ENCODE measurements around the gene OSBPL6. TPM values are rescaled to one million over a fixed set of nuclear protein-coding genes. Genes with fewer than 3 reads are reported as not detected.

OSBPL6 gene
- total RNA-seq, 6 donors from 2014 or later = 2.0 to 35.4 (median 5.1) TPM

DNA sequence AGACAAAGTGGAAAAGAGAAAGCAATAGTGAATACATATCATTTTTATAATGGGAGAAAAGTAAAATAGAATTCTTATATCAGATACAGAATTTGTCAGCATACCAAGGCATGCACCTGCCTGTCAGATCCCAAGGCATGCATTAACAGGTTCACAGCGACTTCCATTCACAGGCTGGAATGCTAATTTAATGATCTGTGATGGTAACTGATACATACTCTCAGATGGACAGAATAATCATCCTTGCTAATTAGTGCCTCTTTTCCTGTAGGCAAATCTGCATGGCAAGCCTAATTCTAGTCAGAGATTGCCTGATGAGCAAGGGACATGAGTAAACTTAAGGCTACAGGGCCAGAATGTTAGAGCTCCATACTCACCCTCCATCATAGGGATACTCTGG is 180.6 kb downstream of the OSBPL6 start:
- TF ChIP-seq POLR2A (IDR thresholded peaks at IDR 0.05) = no peak
- no peak for TF ChIP-seq CTCF (IDR thresholded peaks at IDR 0.05)
- no peak for TF ChIP-seq EP300 (IDR thresholded peaks at IDR 0.05)
- TF ChIP-seq POLR2AphosphoS5 (IDR thresholded peaks at IDR 0.05) = no peak
- ATAC-seq (ENCODE audit: low FRiP score in 2 of 2) (no peak), DNase-seq (no peak)
- H3K9me3 ChIP-seq = no peaks in the 10 kb centered on the region
- no peaks in the 10 kb centered on the region for H3K4me1 ChIP-seq
- no peaks in the 10 kb centered on the region for H3K27me3 ChIP-seq
- 84 to 86% methylated on average over 1 of the region's 1 CpG for WGBS, 2 donors
- no peak overlapping the region for H3K4me3 ChIP-seq
- no peak overlapping the region for H3K27ac ChIP-seq
- peaks cover 0 to 4% (median 2%) of the 10 kb centered on the region in 4 donors for H3K36me3 ChIP-seq

DNA sequence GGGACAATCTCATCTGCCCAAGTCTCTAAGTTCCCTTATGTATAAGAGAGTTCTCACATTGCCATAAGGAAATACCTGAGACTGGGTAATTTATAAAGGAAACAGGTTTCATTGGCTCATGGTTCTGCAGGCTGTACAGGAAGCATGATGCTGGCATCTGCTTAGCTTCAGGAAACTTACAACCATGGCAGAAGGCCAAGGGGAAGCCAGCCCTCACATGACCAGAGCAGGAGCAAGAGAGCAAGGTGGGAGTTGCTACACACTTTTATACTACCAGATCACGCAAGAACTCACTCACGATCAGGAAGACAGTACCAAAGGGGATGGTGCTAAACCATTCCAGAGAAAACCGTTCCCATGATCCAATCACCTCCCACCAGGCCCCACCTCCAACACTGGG is 182.7 kb downstream of the OSBPL6 start:
- Histone ChIP-seq H3K27me3 (no peaks in the 10 kb centered on the region), H3K9me3 (no peaks in the 10 kb centered on the region), H3K27ac (no peak overlapping the region), H3K4me1 (no peaks in the 10 kb centered on the region), H3K4me3 (no peak overlapping the region), H3K36me3 (peaks cover 0 to 4% (median 2%) of the 10 kb centered on the region in 4 donors)
- ATAC-seq (ENCODE audit: low FRiP score in 2 of 2) = no peak
- no peak for TF ChIP-seq EP300 (IDR thresholded peaks at IDR 0.05)
- no peak for TF ChIP-seq CTCF (IDR thresholded peaks at IDR 0.05)
- no peak for TF ChIP-seq POLR2AphosphoS5 (IDR thresholded peaks at IDR 0.05)
- TF ChIP-seq POLR2A (IDR thresholded peaks at IDR 0.05) = no peak
- no peak for DNase-seq
- WGBS, 2 donors = 81 to 90% methylated on average over 2 to 3 of the region's 3 CpGs

- WGBS, 2 donors = 92 to 93% methylated on average over 4 of the region's 4 CpGs
- Histone ChIP-seq H3K4me3 (no peak overlapping the region), H3K4me1 (no peaks in the 10 kb centered on the region), H3K27me3 (no peaks in the 10 kb centered on the region), H3K27ac (no peak overlapping the region), H3K36me3 (peaks cover 0 to under 1% (median 0%) of the 10 kb centered on the region in 4 donors), H3K9me3 (no peaks in the 10 kb centered on the region)
- TF ChIP-seq POLR2A (IDR thresholded peaks at IDR 0.05) = no peak
- no peak for TF ChIP-seq POLR2AphosphoS5 (IDR thresholded peaks at IDR 0.05)
- TF ChIP-seq CTCF (IDR thresholded peaks at IDR 0.05) = no peak
- no peak for TF ChIP-seq EP300 (IDR thresholded peaks at IDR 0.05)
- ATAC-seq (ENCODE audit: low FRiP score in 2 of 2) (no peak), DNase-seq (no peak)
Observed at GRCh38 chr2:178379162-178380004, 185.1 kb downstream of the OSBPL6 start.

GRCh38 chr2:178380763-178381162 is 186.5 kb downstream of the OSBPL6 start:
- no peak overlapping the region for H3K4me3 ChIP-seq
- DNase-seq (no peak), ATAC-seq (ENCODE audit: low FRiP score in 2 of 2) (no peak)
- H3K27ac ChIP-seq = no peak overlapping the region
- H3K36me3 ChIP-seq = no peaks in the 10 kb centered on the region
- H3K4me1 ChIP-seq = no peaks in the 10 kb centered on the region
- WGBS, 2 donors = 87 to 92% methylated on average over 1 of the region's 1 CpG
- no peak for TF ChIP-seq EP300 (IDR thresholded peaks at IDR 0.05)
- TF ChIP-seq POLR2A (IDR thresholded peaks at IDR 0.05) = no peak
- TF ChIP-seq POLR2AphosphoS5 (IDR thresholded peaks at IDR 0.05) = no peak
- TF ChIP-seq CTCF (IDR thresholded peaks at IDR 0.05) = no peak
- no peaks in the 10 kb centered on the region for H3K9me3 ChIP-seq
- H3K27me3 ChIP-seq = no peaks in the 10 kb centered on the region

- 92 to 93% methylated on average over 5 of the region's 5 CpGs for WGBS, 2 donors
- no peak for DNase-seq
- Histone ChIP-seq H3K9me3 (no peaks in the 10 kb centered on the region), H3K4me1 (no peaks in the 10 kb centered on the region), H3K4me3 (no peak overlapping the region), H3K27me3 (no peaks in the 10 kb centered on the region), H3K27ac (no peak overlapping the region), H3K36me3 (peaks cover 0 to 1% (median 0%) of the 10 kb centered on the region in 4 donors)
- no peak for ATAC-seq (ENCODE audit: low FRiP score in 2 of 2)
- TF ChIP-seq POLR2AphosphoS5 (IDR thresholded peaks at IDR 0.05) (no peak), CTCF (IDR thresholded peaks at IDR 0.05) (no peak), EP300 (IDR thresholded peaks at IDR 0.05) (no peak), POLR2A (IDR thresholded peaks at IDR 0.05) (no peak)
Observed at GRCh38 chr2:178383718-178384117, 189.4 kb downstream of the OSBPL6 start.
